ENCODE results near the gene RAB39B. TPM values are rescaled to one million over a fixed set of nuclear protein-coding genes. Genes with fewer than 3 reads are reported as not detected.

Gene RAB39B
- 11.1 and 11.3 TPM in 2 replicates for total RNA-seq (2014; rRNA removed; shearing (Covaris generic))
- 6.2 and 6.8 TPM in 2 replicates for polyA plus RNA-seq (2016; fragmentation: Nextera tagmentation; extraction: Ambion mirVana)
- long read RNA-seq, transcript RAB39B-201 (2 exons, 3,505 nt): major isoform, 12 of 13 reads
- long read RNA-seq, partial matches to known transcripts: 1 of 13 reads
- long read RNA-seq, other reads (novel, unspliced or antisense): 0 of 13 reads

GRCh38 chrX:155263854-155264628 is at the start of gene RAB39B:
RAB39B (minus strand) TSS chrX:155264491; CDS start chrX:155264288, 203 bp downstream.
- peak within 1 kb of the TSS; percentile 72 for H3K4me3 ChIP-seq
- H3K27me3 ChIP-seq (ENCODE audit: insufficient read depth): no peaks in the 10 kb centered on the region
- peak within 1 kb of the TSS; percentile 83 for H3K4me2 ChIP-seq
- H3K36me3 Mint-ChIP-seq (ENCODE audit: low read depth): peaks cover 4% of the 10 kb centered on the region; the same call in 1 of the 3 replicates
- peak within 1 kb of the TSS; percentile 90 for H3K4me3 Mint-ChIP-seq
- no peak within 1 kb of the TSS for H2AFZ ChIP-seq
- H3K79me2 ChIP-seq (replicated peaks; ENCODE audit: insufficient read depth): peaks cover 15% of the 10 kb centered on the region
- no peaks in the 10 kb centered on the region for H3K4me1 ChIP-seq (ENCODE audit: insufficient read depth)
- H3K36me3 ChIP-seq (ENCODE audit: insufficient read depth): no peaks in the 10 kb centered on the region
- H3K27me3 Mint-ChIP-seq (ENCODE audit: insufficient read depth, low read depth, poor library complexity): no peaks in the 10 kb centered on the region
- H3K27ac Mint-ChIP-seq: peak within 1 kb of the TSS; percentile 65; the same call in 1 of the 2 replicates
- peak; percentile 80 for DNase-seq (ENCODE audit: low spot score)
- ATAC-seq: peak; percentile 97
- H3K4me1 Mint-ChIP-seq: peaks cover 10% of the 10 kb centered on the region
- H3F3A ChIP-seq (replicated peaks; ENCODE audit: low read depth): no peaks in the 10 kb centered on the region
- H3K27ac ChIP-seq (ENCODE audit: low read depth): peak within 1 kb of the TSS; percentile 87
- H3K9me2 ChIP-seq (ENCODE audit: insufficient read depth): no peaks in the 10 kb centered on the region
- TF ChIP-seq REST (IDR thresholded peaks at IDR 0.05; ENCODE audit: unreplicated experiment): no peak
- TF ChIP-seq ZNF462 (CRISPR knock-in tag; IDR thresholded peaks at IDR 0.05): no peak
- TF ChIP-seq CREB1 (CRISPR knock-in tag; IDR thresholded peaks at IDR 0.05; ENCODE audit: low read depth): peak; percentile 61; the same call in 1 of the 2 replicates
- peak; percentile 38; the same call in 1 of the 2 replicates for TF ChIP-seq POLR2AphosphoS5 (IDR thresholded peaks at IDR 0.05; ENCODE audit: low read depth)
- H3K9me3 Mint-ChIP-seq: no peaks in the 10 kb centered on the region; the same call in 2 of the 3 replicates
- H4K20me1 ChIP-seq (replicated peaks; ENCODE audit: insufficient read depth): no peaks in the 10 kb centered on the region
